ENCODE data around the gene DPP8. TPM values are rescaled to one million over a fixed set of nuclear protein-coding genes. Genes with fewer than 3 reads are reported as not detected.
"Not testable (repeated sequence)": the region's sequence is repeated elsewhere in the genome, so short reads cannot be mapped to it uniquely, and the experiment has no call there.

The DPP8 gene
- polyA plus RNA-seq, 3 donors: 25.5 to 27.8 (median 26.7) TPM

- no peak for DNase-seq (ENCODE audit: low read depth in 3 of 3, low spot score in 2 of 3)
Measured at GRCh38 chr15:65528461-65529060, 11.1 kb upstream of the DPP8 start.

- DNase-seq (ENCODE audit: low read depth in 3 of 3, low spot score in 2 of 3): no peak
Measured at GRCh38 chr15:65525622-65526021, 8.1 kb upstream of the DPP8 start.

GRCh38 chr15:65524226-65524625, 6.7 kb upstream of the DPP8 start:
- no peak for DNase-seq (ENCODE audit: low read depth in 3 of 3, low spot score in 2 of 3)

GRCh38 chr15:65521350-65521749, 3.9 kb upstream of the DPP8 start:
- DNase-seq (ENCODE audit: low read depth in 3 of 3, low spot score in 2 of 3): no peak

- no peak for DNase-seq (ENCODE audit: low read depth in 3 of 3, low spot score in 2 of 3)
Measured at GRCh38 chr15:65518633-65519285, 1.3 kb upstream of the DPP8 start.

- no peak for DNase-seq (ENCODE audit: low read depth in 3 of 3, low spot score in 2 of 3)
Measured at GRCh38 chr15:65517866-65518207, 348 bp upstream of the DPP8 start.

GRCh38 chr15:65512807-65513416, 4.6 kb downstream of the DPP8 start:
- DNase-seq (ENCODE audit: low read depth in 3 of 3, low spot score in 2 of 3): peak in 1 of 3 donors; percentile 49

- no peak for DNase-seq (ENCODE audit: low read depth in 3 of 3, low spot score in 2 of 3)
Measured at GRCh38 chr15:65512189-65512588, 5.3 kb downstream of the DPP8 start.

- no peak for DNase-seq (ENCODE audit: low read depth in 3 of 3, low spot score in 2 of 3)
Measured at GRCh38 chr15:65509321-65509720, 8.2 kb downstream of the DPP8 start.

- DNase-seq (ENCODE audit: low read depth in 3 of 3, low spot score in 2 of 3): no peak
Measured at GRCh38 chr15:65494076-65494475, 23.4 kb downstream of the DPP8 start.

GRCh38 chr15:65484876-65485275, 32.6 kb downstream of the DPP8 start:
- DNase-seq (ENCODE audit: low read depth in 3 of 3, low spot score in 2 of 3): no peak

- DNase-seq (ENCODE audit: low read depth in 3 of 3, low spot score in 2 of 3): no peak
Measured at GRCh38 chr15:65476903-65477302, 40.6 kb downstream of the DPP8 start.

- DNase-seq (ENCODE audit: low read depth in 3 of 3, low spot score in 2 of 3): no peak
Measured at GRCh38 chr15:65470866-65471265, 46.6 kb downstream of the DPP8 start.

- DNase-seq (ENCODE audit: low read depth in 3 of 3, low spot score in 2 of 3): no peak
Measured at GRCh38 chr15:65468229-65468909, 49.1 kb downstream of the DPP8 start.

GRCh38 chr15:65466901-65467300, 50.6 kb downstream of the DPP8 start:
- DNase-seq (ENCODE audit: low read depth in 3 of 3, low spot score in 2 of 3): no peak

GRCh38 chr15:65463096-65463495, 54.4 kb downstream of the DPP8 start:
- DNase-seq (ENCODE audit: low read depth in 3 of 3, low spot score in 2 of 3): not testable (repeated sequence)

GRCh38 chr15:65460741-65461347, 56.6 kb downstream of the DPP8 start:
- DNase-seq (ENCODE audit: low read depth in 3 of 3, low spot score in 2 of 3): no peak

- DNase-seq (ENCODE audit: low read depth in 3 of 3, low spot score in 2 of 3): not testable (repeated sequence)
Measured at GRCh38 chr15:65455256-65455655, 62.2 kb downstream of the DPP8 start.

GRCh38 chr15:65451989-65452388, 65.5 kb downstream of the DPP8 start:
- no peak for DNase-seq (ENCODE audit: low read depth in 3 of 3, low spot score in 2 of 3)

GRCh38 chr15:65450556-65450955, 66.9 kb downstream of the DPP8 start:
- no peak for DNase-seq (ENCODE audit: low read depth in 3 of 3, low spot score in 2 of 3)

GRCh38 chr15:65447145-65447544, 70.3 kb downstream of the DPP8 start:
- no peak for DNase-seq (ENCODE audit: low read depth in 3 of 3, low spot score in 2 of 3)
